SK-N-SH (cell line): ENCODE measurements around the gene IFNA10. TPM values are rescaled to one million over a fixed set of nuclear protein-coding genes. Genes with fewer than 3 reads are reported as not detected.
"Not testable (repeated sequence)": the region's sequence is repeated elsewhere in the genome, so short reads cannot be mapped to it uniquely, and the experiment has no call there.

Experiments used
- CTCF ChIA-PET: fragments of 300-600, 350-600 bp; formaldehyde crosslinking; extraction: SDS; loops from one replicate; lab custom pipeline; 2021; lab: Yijun Ruan, JAX
- POLR2A ChIA-PET: fragments of 350-600 bp; sonication (Branson Sonifier 250); formaldehyde crosslinking; extraction: SDS; loops from one replicate; lab custom pipeline; 2020; ENCODE audit warnings: antibody characterized with exemption, inconsistent platforms; lab: Yijun Ruan, JAX
- DNase-seq: peaks from one replicate; pipeline ENCODE4 v3.0.0; 2012
- H2AFZ ChIP-seq: fragments of 200-600 bp; sonication (generic); 2 replicates; pipeline ENCODE4 v1.8.1; 2016; ENCODE audit warnings: antibody characterized with exemption, mild to moderate bottlenecking, low read depth
- H3F3A ChIP-seq: fragments of 200-600 bp; sonication (generic); replicated peaks from 2 replicates; pipeline ENCODE3; 2016; ENCODE audit warnings: antibody characterized with exemption, mild to moderate bottlenecking; ENCODE audit not compliant: insufficient read depth
- H3K27ac ChIP-seq, 2 experiments: fragments of 200-500 bp in 1 of 2; fragments of 200-600 bp in 1 of 2; sonication (Bioruptor generic) in 1 of 2; sonication (generic), shearing (Covaris generic) in 1 of 2; 2 replicates each; pipeline versions ENCODE4 v1.5.1 to v1.6.1; 2014 to 2016; ENCODE audit warnings: low read depth in 2 of 2, inconsistent platforms in 1 of 2, low read length in 1 of 2, mild to moderate bottlenecking in 1 of 2, mixed read lengths in 1 of 2
- H3K27me3 ChIP-seq: fragments of 200-600 bp; sonication (generic), shearing (Covaris generic); 2 replicates; pipeline ENCODE4 v1.6.1; 2016; ENCODE audit warnings: mixed run types; ENCODE audit not compliant: insufficient read depth
- H3K36me3 ChIP-seq, 2 experiments: fragments of 200-500 bp in 1 of 2; fragments of 200-600 bp in 1 of 2; sonication (Bioruptor generic) in 1 of 2; sonication (generic) in 1 of 2; replicated peaks in 1 of 2; 2 replicates each; pipeline versions ENCODE3 to v1.5.1; 2014 to 2016; ENCODE audit warnings: low read length in 1 of 2, mild to moderate bottlenecking in 1 of 2; ENCODE audit not compliant: insufficient read depth in 2 of 2, control insufficient read depth in 1 of 2
- H3K4me1 ChIP-seq, 2 experiments: fragments of 200-500 bp in 1 of 2; fragments of 200-600 bp in 1 of 2; sonication (Bioruptor generic) in 1 of 2; sonication (generic), shearing (Covaris generic) in 1 of 2; 2 replicates each; pipeline versions ENCODE4 v1.5.1 to v1.6.1; 2014 to 2016; ENCODE audit warnings: low read depth in 1 of 2, low read length in 1 of 2, mixed run types in 1 of 2; ENCODE audit not compliant: insufficient read depth in 2 of 2, control insufficient read depth in 1 of 2
- H3K4me2 ChIP-seq: fragments of 200-600 bp; sonication (generic), shearing (Covaris generic); 2 replicates; pipeline ENCODE4 v1.6.1; 2017; ENCODE audit warnings: mixed run types
- H3K4me3 ChIP-seq, 2 experiments: fragments of 200-500 bp in 1 of 2; fragments of 200-600 bp in 1 of 2; sonication (Bioruptor generic) in 1 of 2; sonication (generic), shearing (Covaris generic) in 1 of 2; 2 replicates each; pipeline versions ENCODE4 v1.5.1 to v1.8.1; 2014 to 2016; ENCODE audit warnings: low read depth in 2 of 2, inconsistent platforms in 1 of 2, low read length in 1 of 2, mild to moderate bottlenecking in 1 of 2, mixed read lengths in 1 of 2, moderate library complexity in 1 of 2
- H3K79me2 ChIP-seq: fragments of 200-600 bp; sonication (generic); 2 replicates; pipeline ENCODE4 v1.8.1; 2017; ENCODE audit warnings: mild to moderate bottlenecking; ENCODE audit not compliant: insufficient read depth
- H3K9ac ChIP-seq: fragments of 200-600 bp; sonication (generic); 2 replicates; pipeline ENCODE4 v1.6.1; 2017; ENCODE audit warnings: mixed run types
- H3K9me2 ChIP-seq: fragments of 200-600 bp; sonication (generic); 2 replicates; pipeline ENCODE4 v1.6.1; 2017; ENCODE audit warnings: mixed run types
- H3K9me3 ChIP-seq: fragments of 200-600 bp; sonication (generic); 2 replicates; pipeline ENCODE4 v1.6.1; 2017; ENCODE audit warnings: mixed run types, mild to moderate bottlenecking, moderate library complexity
- H4K20me1 ChIP-seq: fragments of 200-600 bp; sonication (generic); 2 replicates; pipeline ENCODE4 v1.6.1; 2017; ENCODE audit warnings: mild to moderate bottlenecking, mixed run types; ENCODE audit not compliant: insufficient read depth
- CTCF ChIP-seq: fragments of 200-600 bp; sonication (generic); IDR thresholded peaks from 2 replicates; pipeline ENCODE4 v1.6.1; 2017; ENCODE audit warnings: antibody characterized with exemption, mild to moderate bottlenecking, moderate library complexity
- ELF1 ChIP-seq: IDR thresholded peaks from 2 replicates; pipeline ENCODE4 v1.4.0; 2012
- FOXM1 ChIP-seq: IDR thresholded peaks from 2 replicates; pipeline ENCODE4 v1.4.0; 2012; ENCODE audit warnings: low read depth, mild to moderate bottlenecking
- GABPA ChIP-seq: IDR thresholded peaks from 2 replicates; pipeline ENCODE4 v1.4.0; 2012; ENCODE audit warnings: low read depth, mild to moderate bottlenecking
- GATA2 ChIP-seq: sonication (generic); formaldehyde crosslinking; IDR thresholded peaks from 2 replicates; pipeline ENCODE4 v1.5.0; 2020; ENCODE audit warnings: mild to moderate bottlenecking, missing genetic modification reagents
- NRF1 ChIP-seq: IDR thresholded peaks from 2 replicates; pipeline ENCODE4 v1.6.1; 2012; ENCODE audit warnings: low read depth, mild to moderate bottlenecking, low read length
- PBX3 ChIP-seq: IDR thresholded peaks from 2 replicates; pipeline ENCODE4; 2012
- RAD21 ChIP-seq: IDR thresholded peaks from 2 replicates; pipeline ENCODE4 v1.6.1; 2012; ENCODE audit warnings: mild to moderate bottlenecking, low read length
- RFX5 ChIP-seq: IDR thresholded peaks from 2 replicates; pipeline ENCODE4 v1.6.1; 2012; ENCODE audit warnings: mild to moderate bottlenecking, improper control_type of control experiment, low read length
- SIN3A ChIP-seq: IDR thresholded peaks from 2 replicates; pipeline ENCODE4 v1.6.1; 2012; ENCODE audit warnings: low read depth, mild to moderate bottlenecking, low read length, moderate library complexity, borderline replicate concordance
- SMC3 ChIP-seq: IDR thresholded peaks from 2 replicates; pipeline ENCODE4 v1.6.1; 2012; ENCODE audit warnings: low read depth, low read length, improper control_type of control experiment
- TCF12 ChIP-seq: IDR thresholded peaks from 2 replicates; pipeline ENCODE4 v1.4.0; 2012
- TEAD4 ChIP-seq: IDR thresholded peaks from 2 replicates; pipeline ENCODE4 v1.4.0; 2012; ENCODE audit warnings: mild to moderate bottlenecking, borderline replicate concordance; ENCODE audit not compliant: insufficient read depth
- USF2 ChIP-seq: fragments of 150-350 bp; IDR thresholded peaks from 2 replicates; pipeline ENCODE4 v1.6.1; 2017; ENCODE audit warnings: antibody characterized with exemption, low read length, low read depth, borderline replicate concordance
- WGBS: methylation state at CpG from one replicate; pipeline ENCODE4 v1.1.6; 2017; ENCODE audit warnings: low lambda C conversion rate; 5-methylcytosine and 5-hydroxymethylcytosine counted together
- polyA plus RNA-seq, 3 experiments: library from polyadenylated mRNA; depleted of rRNA; stranded (reverse); fragments of >200 nt; gene quantifications; 2 replicates each; pipeline ENCODE4 v1.2.3, GENCODE V29; 2012

Gene IFNA10
- polyA plus RNA-seq, 1 of the 3 experiments (the other 2 are of a cell fraction), result not detected

GRCh38 chr9:21235468-21236359 lies 28.8 kb upstream of the IFNA10 start:
- H3F3A ChIP-seq, H3K9ac ChIP-seq, H3K79me2 ChIP-seq, H3K4me1 ChIP-seq, H3K36me3 ChIP-seq, POLR2A ChIA-PET, H4K20me1 ChIP-seq, H3K27ac ChIP-seq, H2AFZ ChIP-seq, H3K4me3 ChIP-seq, H3K9me3 ChIP-seq, H3K9me2 ChIP-seq, H3K27me3 ChIP-seq, H3K4me2 ChIP-seq: not testable (repeated sequence)
- peak; percentile 3 for DNase-seq
- 6% methylated on average over 8 of the region's 8 CpGs for WGBS
- CTCF ChIA-PET, result interaction anchor here (0.6 to 2.7 kb wide), 15 partner anchors 16 to 555 kb away, joined by 3 to 14 read pairs (median 4); partner anchors contain the start of gene IFNW1
- TF ChIP-seq RAD21, result peak; percentile 62
- peak; percentile 56 for TF ChIP-seq CTCF
- 0 out of 2 replicates have a peak, but pooled peaks have one; percentile 19 for TF ChIP-seq SMC3
- TF ChIP-seq, all 33 proteins: peak for 3; not testable (repeated sequence) for 30

GRCh38 chr9:21234153-21234687 lies 27.3 kb upstream of the IFNA10 start:
- H3K27me3 ChIP-seq, result no peaks in the 10 kb centered on the region
- no peaks in the 10 kb centered on the region for H3K9me2 ChIP-seq
- no peak for DNase-seq
- POLR2A ChIA-PET, result no interaction called here
- no peak overlapping the region for H3K4me2 ChIP-seq
- H3K27ac ChIP-seq, result no peak overlapping the region
- CTCF ChIA-PET, result interaction anchor here (1.1 to 2.7 kb wide), 3 partner anchors 17 to 92 kb away, joined by 3 to 14 read pairs (median 4); partner anchors contain the start of gene IFNW1
- H3K9ac ChIP-seq, result no peak overlapping the region
- TF ChIP-seq FOXM1 (no peak), RFX5 (no peak), NRF1 (no peak), GABPA (no peak), USF2 (no peak), RAD21 (no peak), ELF1 (no peak), GATA2 (CRISPR knock-in tag) (no peak), SIN3A (no peak), TCF12 (no peak), TEAD4 (no peak), PBX3 (no peak)
- no peaks in the 10 kb centered on the region for H4K20me1 ChIP-seq
- no peaks in the 10 kb centered on the region for H3K36me3 ChIP-seq
- H3K4me3 ChIP-seq, result no peak overlapping the region
- no peaks in the 10 kb centered on the region for H3K4me1 ChIP-seq
- no peaks in the 10 kb centered on the region for H3K9me3 ChIP-seq
- WGBS, result 0% methylated on average over 3 of the region's 4 CpGs
- H3F3A ChIP-seq, result no peaks in the 10 kb centered on the region
- no peaks in the 10 kb centered on the region for H3K79me2 ChIP-seq
- H2AFZ ChIP-seq, result no peak overlapping the region
